GM21576 (cell line): ENCODE results near the gene AGBL4.
"Not testable (repeated sequence)": the region's sequence is repeated elsewhere in the genome, so short reads cannot be mapped to it uniquely, and the experiment has no call there.

Experiments
- ATAC-seq: cut with Tn5 transposase; IDR thresholded peaks from one replicate; pipeline ENCODE4 v1.9.1; 2021; ENCODE audit warnings: mild to moderate bottlenecking, moderate library complexity; ENCODE audit not compliant: unreplicated experiment

Gene AGBL4

GRCh38 chr1:49051647-49052046 is 972.1 kb downstream of the AGBL4 start:
- no peak for ATAC-seq

DNA sequence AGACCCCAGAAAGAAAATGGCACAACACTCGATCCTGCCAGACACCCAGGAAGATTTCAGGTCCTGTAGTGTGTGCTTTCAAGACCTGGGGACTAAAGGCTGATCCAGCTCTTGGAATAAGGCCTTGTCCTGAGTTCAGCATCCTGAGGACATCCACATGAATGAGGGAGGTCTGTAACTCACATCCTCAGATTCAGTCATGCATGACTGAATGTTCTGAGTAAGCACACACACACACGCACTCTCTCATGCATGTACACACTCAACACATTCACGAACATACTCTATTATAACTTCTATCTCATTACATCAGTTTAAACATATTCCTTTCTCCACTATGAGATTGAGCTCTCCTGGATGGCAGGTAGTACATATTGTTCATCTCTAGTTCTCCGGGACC is 973.7 kb downstream of the AGBL4 start:
- no peak for ATAC-seq

DNA sequence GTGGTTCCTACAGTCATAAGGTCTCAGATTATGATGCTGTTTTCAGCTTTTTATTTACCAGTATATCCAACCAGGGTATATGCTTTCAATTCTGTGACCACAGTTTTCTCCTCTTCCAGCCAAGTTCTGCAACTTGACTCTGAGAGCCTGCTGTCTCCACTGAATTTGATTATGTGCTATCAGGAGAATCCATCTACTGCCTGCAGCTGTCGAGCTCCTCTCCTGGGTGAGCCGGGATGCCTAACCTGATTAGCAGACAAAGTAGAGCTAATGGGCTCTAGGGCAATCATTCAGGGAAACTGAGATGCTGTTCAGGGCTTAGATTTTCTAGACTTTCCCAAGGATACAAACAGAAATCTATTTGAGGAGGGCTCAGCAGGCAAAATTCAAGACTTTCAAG is 975.6 kb downstream of the AGBL4 start:
- ATAC-seq, result no peak

DNA sequence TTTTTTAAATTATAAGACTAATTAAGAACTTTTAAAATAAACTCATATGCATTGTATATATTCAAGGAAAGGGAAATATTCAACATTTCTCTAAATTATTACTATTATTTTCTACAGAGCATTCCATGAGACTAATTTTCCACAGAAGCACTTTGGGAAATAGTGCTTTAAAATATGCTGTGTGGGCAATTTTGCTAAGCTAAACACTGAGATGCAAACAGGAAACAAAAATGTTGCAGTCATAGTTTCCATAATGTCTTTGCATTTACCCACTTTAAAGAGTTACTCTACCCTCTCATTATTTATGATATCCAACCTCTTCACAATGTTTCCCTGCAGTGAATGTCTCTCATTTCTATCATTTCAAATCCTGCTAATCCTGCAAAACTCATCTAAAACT is 977.4 kb downstream of the AGBL4 start:
- ATAC-seq, result no peak

DNA sequence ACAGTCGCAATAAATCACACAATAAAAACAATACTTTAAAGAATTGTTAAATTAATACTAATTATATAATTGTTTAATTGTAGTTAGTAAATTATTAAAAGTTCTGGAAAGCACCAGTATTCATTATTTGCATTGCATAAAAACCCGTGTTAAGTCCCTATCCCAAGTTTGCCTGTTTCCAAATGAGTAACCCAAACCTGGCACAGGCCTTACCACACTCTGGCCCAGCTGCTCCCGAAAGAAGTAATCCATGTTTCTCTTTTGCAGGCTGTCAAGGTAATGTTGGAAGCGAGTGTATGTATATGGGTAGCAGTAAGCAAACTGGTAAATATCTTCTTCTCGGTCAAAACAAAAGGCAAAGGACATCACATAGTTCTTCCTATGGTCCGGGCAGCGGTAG is 978.4 kb downstream of the AGBL4 start:
- ATAC-seq, result no peak

DNA sequence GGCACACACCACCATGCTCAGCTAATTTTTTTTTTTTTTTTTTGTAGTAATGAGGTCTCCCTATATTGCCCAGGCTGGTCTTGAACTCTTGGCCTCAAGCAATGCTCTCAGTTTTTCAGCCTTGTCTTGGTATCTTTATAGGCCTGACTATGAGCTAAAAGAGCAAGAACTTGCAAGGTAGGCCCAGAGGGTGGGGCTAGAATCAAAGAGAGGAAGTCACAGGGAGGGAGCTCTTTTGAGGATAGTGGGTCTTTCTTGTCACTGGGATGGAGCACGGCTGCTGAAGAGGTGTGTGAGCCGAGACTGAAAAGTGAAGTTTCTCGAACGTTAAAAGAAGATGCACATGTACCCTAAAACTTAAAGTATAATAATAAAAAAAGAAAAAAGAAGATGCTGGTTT is 987.1 kb downstream of the AGBL4 start:
- no peak for ATAC-seq

GRCh38 chr1:49028396-49028795 is 995.4 kb downstream of the AGBL4 start:
- no peak for ATAC-seq

GRCh38 chr1:49026230-49026811 is 997.4 kb downstream of the AGBL4 start:
- no peak for ATAC-seq

DNA sequence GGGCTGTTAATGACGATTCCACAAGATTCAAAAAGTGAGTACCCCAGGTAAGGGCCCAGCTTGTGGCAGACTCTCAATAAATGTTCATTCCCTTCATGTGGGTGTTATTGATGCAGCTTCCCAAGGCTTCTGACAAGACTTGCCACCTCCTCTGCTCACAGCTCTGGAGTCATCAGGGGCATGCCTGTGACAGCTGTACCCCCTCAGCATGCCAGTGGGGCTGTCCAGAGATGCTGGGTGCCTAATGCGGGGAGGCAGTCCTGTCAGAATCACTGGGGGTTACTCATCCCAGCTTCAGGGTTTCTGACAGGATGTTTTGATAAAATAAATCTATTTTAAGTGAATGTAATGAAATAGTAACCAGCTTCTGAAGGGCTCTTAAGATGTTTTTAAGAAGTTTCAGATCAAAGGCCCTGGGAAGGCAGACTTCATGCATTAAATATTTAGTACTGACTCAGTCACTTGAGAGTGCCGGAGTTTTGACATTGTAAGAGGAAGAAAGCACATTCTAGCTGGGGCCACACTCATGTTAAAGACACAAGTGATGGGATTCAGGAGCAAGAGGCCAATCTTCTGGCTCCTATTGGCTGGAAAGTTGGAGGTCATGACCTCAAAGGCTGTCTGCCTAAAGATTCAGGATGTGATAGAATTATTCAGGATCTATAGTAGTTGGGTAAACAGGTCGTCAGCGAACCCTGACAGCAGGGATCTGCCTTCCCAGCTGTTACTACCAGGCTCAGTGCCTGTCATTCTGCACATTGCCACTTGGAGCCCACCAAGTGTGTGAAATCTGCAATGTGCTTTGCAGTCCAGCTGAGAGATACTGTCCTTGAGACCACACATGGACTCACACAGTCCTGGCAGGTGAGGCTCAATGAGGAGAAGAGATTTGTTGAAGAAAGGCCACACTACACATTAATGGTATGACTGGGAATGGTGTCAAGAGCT is 1007.5 kb downstream of the AGBL4 start:
- ATAC-seq, result no peak

- no peak for ATAC-seq
Observed at GRCh38 chr1:49013079-49013478, 1010.7 kb downstream of the AGBL4 start.

GRCh38 chr1:49002981-49003380 is 1020.8 kb downstream of the AGBL4 start:
- ATAC-seq, result not testable (repeated sequence)

DNA sequence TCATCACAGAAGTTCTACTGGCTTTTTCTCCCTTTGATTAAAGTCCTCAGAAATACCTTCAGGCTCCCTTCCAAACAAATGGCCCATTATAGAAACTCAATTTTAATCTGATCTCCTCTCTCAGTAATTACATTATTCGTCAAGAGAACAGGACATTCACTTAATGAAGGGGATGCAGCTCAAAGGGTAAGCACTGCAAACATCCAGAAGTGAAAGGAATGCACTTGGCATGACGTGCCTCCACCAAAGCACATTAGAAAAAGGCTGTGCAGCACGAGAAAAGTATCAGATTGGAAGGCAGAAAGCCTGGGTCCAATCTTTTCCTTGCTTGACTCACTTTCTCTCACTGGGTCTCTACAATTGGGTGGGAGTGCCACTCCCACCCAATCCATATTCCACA is 1024.4 kb downstream of the AGBL4 start:
- no peak for ATAC-seq

- no peak for ATAC-seq
Observed at GRCh38 chr1:48996311-48996710, 1027.4 kb downstream of the AGBL4 start.

GRCh38 chr1:48988633-48989197 is 1035.0 kb downstream of the AGBL4 start:
- ATAC-seq, result no peak

- ATAC-seq, result no peak
Observed at GRCh38 chr1:48979940-48980339, 1043.8 kb downstream of the AGBL4 start.

GRCh38 chr1:48978413-48978812 is 1045.3 kb downstream of the AGBL4 start:
- no peak for ATAC-seq

DNA sequence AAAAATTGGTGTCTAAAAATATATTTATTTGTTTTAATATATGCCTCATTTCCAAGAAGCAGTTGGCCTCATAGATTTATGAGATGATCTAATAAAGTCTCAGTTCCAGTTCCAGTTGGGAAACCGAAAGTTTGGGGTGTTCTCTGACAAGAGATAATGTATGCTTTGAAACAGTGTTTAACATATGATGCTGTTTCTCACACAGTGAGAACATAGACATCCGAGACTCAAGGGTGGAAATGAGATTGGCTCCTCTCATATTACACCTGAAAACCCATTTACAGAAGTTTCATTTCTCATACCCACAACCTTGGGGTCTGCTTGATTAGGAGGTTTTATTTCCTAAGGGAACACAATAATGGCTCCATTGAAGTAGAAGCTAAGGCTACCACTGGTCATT is 1046.5 kb downstream of the AGBL4 start:
- ATAC-seq, result no peak

GRCh38 chr1:48969971-48970370 is 1053.8 kb downstream of the AGBL4 start:
- no peak for ATAC-seq

GRCh38 chr1:48967318-48967717 is 1056.4 kb downstream of the AGBL4 start:
- ATAC-seq, result no peak

DNA sequence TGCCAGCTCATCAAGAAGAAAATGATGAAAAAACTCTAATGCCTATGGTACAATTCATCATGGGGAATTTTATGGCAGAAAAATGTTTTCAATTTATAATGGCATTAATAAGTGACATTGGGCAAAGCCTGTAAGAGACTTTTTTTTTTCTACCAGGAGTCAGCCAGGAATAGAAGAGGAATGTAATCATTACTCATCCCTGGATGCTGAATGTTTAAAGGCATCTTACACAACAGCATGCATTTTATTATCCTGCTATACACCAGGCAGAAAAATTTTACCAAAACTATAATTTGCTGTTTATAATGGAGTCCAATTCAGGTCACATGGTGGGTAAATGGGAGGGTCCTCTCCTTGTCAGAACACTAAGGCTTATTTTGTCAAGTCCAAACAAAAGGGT is 1057.2 kb downstream of the AGBL4 start:
- ATAC-seq, result no peak

DNA sequence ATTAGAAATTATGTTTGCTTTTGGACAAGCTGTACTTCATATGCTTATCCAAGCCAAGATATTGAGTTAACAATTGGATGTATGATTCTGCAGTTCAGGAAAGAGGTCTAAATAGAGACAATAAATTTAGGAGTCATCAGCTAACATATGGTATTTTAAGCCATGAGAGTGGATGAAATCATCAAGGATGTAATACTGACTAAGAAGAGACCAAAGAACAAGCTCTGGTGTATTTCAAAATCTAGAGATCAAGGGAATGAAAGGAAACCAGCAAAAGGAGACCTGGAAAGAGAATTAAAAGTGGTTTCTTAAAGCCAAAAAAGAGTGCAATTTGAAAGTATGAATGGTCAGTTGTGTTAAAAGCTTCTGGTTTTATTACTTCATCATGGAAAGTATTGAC is 1063.4 kb downstream of the AGBL4 start:
- ATAC-seq, result no peak

GRCh38 chr1:48955774-48956173 is 1068.0 kb downstream of the AGBL4 start:
- no peak for ATAC-seq
